Skin of body (tissue), 3 donors: Measurements from ENCODE around the gene ZNF732. TPM values are rescaled to one million over a fixed set of nuclear protein-coding genes. Genes with fewer than 3 reads are reported as not detected.
"Not testable (repeated sequence)": the region's sequence is repeated elsewhere in the genome, so short reads cannot be mapped to it uniquely, and the experiment has no call there.

ENCODE experiments used
- DNase-seq: peaks from one replicate; lab custom pipeline; 2025; lab: John Stamatoyannopoulos, UW
- small RNA-seq: library from RNA; depleted of rRNA; stranded (forward); fragments of <200 nt; gene quantifications from one replicate; pipeline ENCODE3, GENCODE V24; 2014; ENCODE audit warnings: low replicate concordance
- total RNA-seq: library from RNA; depleted of rRNA; stranded (reverse); fragments of >200 nt; gene quantifications from one replicate; pipeline ENCODE4 v1.2.3, GENCODE V29; 2014

ZNF732 gene
- total RNA-seq, 1 donor from 2014 or later, result 4.5 TPM

- no peak for DNase-seq
Observed at GRCh38 chr4:253936-254756, 51.1 kb downstream of the ZNF732 start.

- DNase-seq, result no peak
Observed at GRCh38 chr4:252065-252601, 53.1 kb downstream of the ZNF732 start.

GRCh38 chr4:244471-244870 lies 60.8 kb downstream of the ZNF732 start:
- no peak for DNase-seq

- DNase-seq, result no peak
Observed at GRCh38 chr4:243426-243825, 61.8 kb downstream of the ZNF732 start.

GRCh38 chr4:242121-242848 lies 63.0 kb downstream of the ZNF732 start:
- DNase-seq, result no peak

- not testable (repeated sequence) for DNase-seq
Observed at GRCh38 chr4:241411-241810, 63.9 kb downstream of the ZNF732 start.

GRCh38 chr4:236028-236427 lies 69.2 kb downstream of the ZNF732 start:
- DNase-seq, result no peak

- DNase-seq, result no peak
Observed at GRCh38 chr4:234178-234577, 71.1 kb downstream of the ZNF732 start.

GRCh38 chr4:223913-224497 lies 81.3 kb downstream of the ZNF732 start:
- no peak for DNase-seq

Small RNA genes within 50 kb of the gene (small RNA-seq; reads per million reads assigned to genes)
- gene AC079140.2 (not detected), gene MIR571 (not detected)

Other genes with a start within 250 kb of the ZNF732 start
- 16.1 TPM for gene ZNF718, start 181.0 kb downstream of the ZNF732 start, total RNA-seq
- 34.9 TPM for gene ZNF141, start 32.3 kb upstream of the ZNF732 start, total RNA-seq
- 30.3 TPM for gene ZNF721, start 193.7 kb upstream of the ZNF732 start, total RNA-seq
- 38.9 TPM for gene PIGG, start 193.7 kb upstream of the ZNF732 start, total RNA-seq